IMR-90 (cell line): ENCODE measurements around the gene PIGU. TPM values are rescaled to one million over a fixed set of nuclear protein-coding genes. Genes with fewer than 3 reads are reported as not detected.
A peak's percentile ranks its signal among the peaks of the same experiment; 100 is the strongest.

Experiments
- ATAC-seq: fragments of 200-7000 bp; cut with Tn5 transposase; 2 replicates; pipeline ENCODE4 v1.9.1; 2020; ENCODE audit warnings: low read depth, mild to moderate bottlenecking, moderate library complexity
- BruUV-seq: library from RNA; stranded (reverse); fragments of 400-500 nt; replicated peaks from 2 replicates; lab custom pipeline; 2021; lab: Mats Ljungman, UMichigan
- CTCF ChIA-PET: fragments of 300-600 bp; formaldehyde crosslinking; extraction: SDS; loops from one replicate; lab custom pipeline; 2021; ENCODE audit warnings: antibody characterized with exemption; lab: Yijun Ruan, JAX
- POLR2A ChIA-PET: fragments of 300-600 bp; sonication (Branson Sonifier 250); formaldehyde crosslinking; loops from one replicate; lab custom pipeline; 2022; ENCODE audit warnings: antibody characterized with exemption; ENCODE audit not compliant: unreplicated experiment; lab: Charles Lee
- DNase-seq: peaks from one replicate; pipeline ENCODE4 v3.0.0; 2013
- H2AFZ ChIP-seq: replicated peaks from 2 replicates; pipeline ENCODE3; 2013; ENCODE audit warnings: low read length, mild to moderate bottlenecking; ENCODE audit not compliant: poor library complexity
- H2AK5ac ChIP-seq: 2 replicates; pipeline ENCODE4 v1.6.1; 2013; ENCODE audit warnings: low read depth, low read length, inconsistent platforms
- H2AK9ac ChIP-seq: replicated peaks from 2 replicates; pipeline ENCODE3; 2013; ENCODE audit warnings: mild to moderate bottlenecking, low read depth, low read length, moderate library complexity; ENCODE audit not compliant: poor library complexity
- H2BK120ac ChIP-seq: 2 replicates; pipeline ENCODE4 v1.6.1; 2013; ENCODE audit warnings: low read depth, low read length, inconsistent platforms
- H2BK15ac ChIP-seq: 3 replicates; pipeline ENCODE4 v1.6.1; 2013; ENCODE audit warnings: low read depth, low read length, inconsistent platforms
- H2BK20ac ChIP-seq: 2 replicates; pipeline ENCODE4 v1.6.1; 2013; ENCODE audit warnings: low read depth, mild to moderate bottlenecking, inconsistent platforms, low read length, moderate library complexity
- H2BK5ac ChIP-seq: 2 replicates; pipeline ENCODE4 v1.6.1; 2013; ENCODE audit warnings: mild to moderate bottlenecking, low read depth, low read length, inconsistent platforms; ENCODE audit not compliant: poor library complexity, severe bottlenecking
- H3K14ac ChIP-seq: replicated peaks from 2 replicates; pipeline ENCODE4 v1.6.1; 2013; ENCODE audit warnings: low read depth, low read length, inconsistent platforms
- H3K18ac ChIP-seq: 2 replicates; pipeline ENCODE4 v1.6.1; 2013; ENCODE audit warnings: low read depth, low read length, control low read depth
- H3K23ac ChIP-seq: 2 replicates; pipeline ENCODE4 v1.6.1; 2013; ENCODE audit warnings: low read depth, low read length, inconsistent platforms
- H3K27ac ChIP-seq: 2 replicates; pipeline ENCODE4 v1.5.1; 2013; ENCODE audit warnings: mild to moderate bottlenecking, control low read depth, low read length; ENCODE audit not compliant: insufficient read depth
- H3K27me3 ChIP-seq: 2 replicates; pipeline ENCODE4 v1.6.1; 2013; ENCODE audit warnings: low read length; ENCODE audit not compliant: control insufficient read depth, insufficient read depth
- H3K36me3 ChIP-seq: 2 replicates; pipeline ENCODE4 v1.6.1; 2013; ENCODE audit warnings: low read length, mixed read lengths; ENCODE audit not compliant: control insufficient read depth, insufficient read depth
- H3K4ac ChIP-seq: 2 replicates; pipeline ENCODE4 v1.6.1; 2013; ENCODE audit warnings: low read depth, low read length, inconsistent platforms
- H3K4me1 ChIP-seq: 2 replicates; pipeline ENCODE4 v1.6.1; 2013; ENCODE audit warnings: low read length, mixed read lengths; ENCODE audit not compliant: control insufficient read depth, insufficient read depth
- H3K4me2 ChIP-seq: 2 replicates; pipeline ENCODE4 v1.6.1; 2013; ENCODE audit warnings: low read depth, mild to moderate bottlenecking, control low read depth, low read length, moderate library complexity
- H3K4me3 ChIP-seq: 2 replicates; pipeline ENCODE4 v1.5.1; 2013; ENCODE audit warnings: low read depth, mild to moderate bottlenecking, control low read depth, low read length, moderate library complexity; ENCODE audit not compliant: insufficient read depth
- H3K56ac ChIP-seq: 2 replicates; pipeline ENCODE4 v1.6.1; 2013; ENCODE audit warnings: low read length, inconsistent platforms; ENCODE audit not compliant: insufficient read depth; ENCODE audit errors: extremely low read depth
- H3K79me1 ChIP-seq, 2 experiments: 2 replicates each; pipeline ENCODE4 v1.6.1; 2013; ENCODE audit warnings: low read length in 2 of 2, inconsistent platforms in 1 of 2, low read depth in 1 of 2
- H3K9ac ChIP-seq: 2 replicates; pipeline ENCODE4 v1.6.1; 2013; ENCODE audit warnings: low read depth, low read length, control low read depth
- H3K9me1 ChIP-seq: 2 replicates; pipeline ENCODE4 v1.6.1; 2013; ENCODE audit warnings: low read length, inconsistent platforms; ENCODE audit not compliant: insufficient read depth
- H3K9me3 ChIP-seq: 2 replicates; pipeline ENCODE4 v1.6.1; 2013; ENCODE audit warnings: low read length; ENCODE audit not compliant: control insufficient read depth, insufficient read depth
- H4K20me1 ChIP-seq: 2 replicates; pipeline ENCODE4 v1.6.1; 2013; ENCODE audit warnings: low read length, inconsistent platforms; ENCODE audit not compliant: insufficient read depth
- H4K5ac ChIP-seq: 2 replicates; pipeline ENCODE4 v1.6.1; 2013; ENCODE audit warnings: mild to moderate bottlenecking, low read depth, low read length, control low read depth
- H4K8ac ChIP-seq, 2 experiments: 2 replicates each; pipeline ENCODE4 v1.6.1; 2013; ENCODE audit warnings: low read depth in 2 of 2, low read length in 2 of 2, control low read depth in 1 of 2, inconsistent platforms in 1 of 2
- H4K91ac ChIP-seq: 2 replicates; pipeline ENCODE4 v1.6.1; 2013; ENCODE audit warnings: low read depth, low read length, inconsistent platforms; ENCODE audit not compliant: insufficient read depth
- BHLHE40 ChIP-seq: fragments of 150-350 bp; IDR thresholded peaks from 2 replicates; pipeline ENCODE4 v1.6.1; 2016; ENCODE audit warnings: mild to moderate bottlenecking, low read depth, low read length
- CEBPB ChIP-seq: IDR thresholded peaks from 2 replicates; pipeline ENCODE4 v1.6.1; 2012; ENCODE audit warnings: low read depth, low read length, improper control_type of control experiment
- CHD1 ChIP-seq: IDR thresholded peaks from 2 replicates; pipeline ENCODE4 v1.6.1; 2012; ENCODE audit warnings: low read depth, low read length, improper control_type of control experiment
- CTCF ChIP-seq: conservative IDR thresholded peaks from 2 replicates; pipeline ENCODE4 v1.5.1; 2012; ENCODE audit warnings: mild to moderate bottlenecking, low read depth, low read length, improper control_type of control experiment
- ELK1 ChIP-seq: fragments of 150-350 bp; IDR thresholded peaks from 2 replicates; pipeline ENCODE4 v1.6.1; 2016; ENCODE audit warnings: low read depth, mild to moderate bottlenecking, low read length, moderate library complexity, borderline replicate concordance
- FOS ChIP-seq: fragments of 150-350 bp; IDR thresholded peaks from 2 replicates; pipeline ENCODE4 v1.6.1; 2016; ENCODE audit warnings: low read depth, low read length
- MAFK ChIP-seq: IDR thresholded peaks from 2 replicates; pipeline ENCODE4 v1.6.1; 2012; ENCODE audit warnings: low read depth, low read length, improper control_type of control experiment
- MAZ ChIP-seq: IDR thresholded peaks from 2 replicates; pipeline ENCODE4 v1.6.1; 2012; ENCODE audit warnings: low read depth, mild to moderate bottlenecking, low read length, improper control_type of control experiment, moderate library complexity, borderline replicate concordance
- MXI1 ChIP-seq: IDR thresholded peaks from 2 replicates; pipeline ENCODE4 v1.6.1; 2012; ENCODE audit warnings: low read depth, mild to moderate bottlenecking, low read length, moderate library complexity, borderline replicate concordance
- NFE2L2 ChIP-seq: fragments of 150-350 bp; IDR thresholded peaks from 2 replicates; pipeline ENCODE4 v1.6.1; 2016; ENCODE audit warnings: low read depth, mild to moderate bottlenecking, low read length
- POLR2A ChIP-seq: IDR thresholded peaks from 2 replicates; pipeline ENCODE4 v1.6.1; 2012; ENCODE audit warnings: mild to moderate bottlenecking, low read depth, low read length
- RAD21 ChIP-seq: IDR thresholded peaks from 2 replicates; pipeline ENCODE4 v1.6.1; 2012; ENCODE audit warnings: low read length, improper control_type of control experiment
- RCOR1 ChIP-seq: IDR thresholded peaks from 2 replicates; pipeline ENCODE4 v1.6.1; 2012; ENCODE audit warnings: mild to moderate bottlenecking, low read length, improper control_type of control experiment; ENCODE audit not compliant: insufficient replicate concordance
- RFX5 ChIP-seq: IDR thresholded peaks from 2 replicates; pipeline ENCODE4 v1.8.0; 2012; ENCODE audit warnings: low read depth, mild to moderate bottlenecking, low read length, moderate library complexity
- SMC3 ChIP-seq: fragments of 150-350 bp; IDR thresholded peaks from 2 replicates; pipeline ENCODE4 v1.6.1; 2016; ENCODE audit warnings: low read depth, mild to moderate bottlenecking, antibody characterized with exemption, low read length, moderate library complexity
- USF2 ChIP-seq: fragments of 150-350 bp; IDR thresholded peaks from 2 replicates; pipeline ENCODE4 v1.6.1; 2017; ENCODE audit warnings: mild to moderate bottlenecking, antibody characterized with exemption, low read length, low read depth
- WGBS, 2 experiments: methylation state at CpG; one replicate each; pipeline versions ENCODE4 v1.1.5 to v1.1.7; 2013; ENCODE audit warnings: missing lambda C conversion rate in 2 of 2; ENCODE audit not compliant: insufficient read length in 1 of 2; ENCODE audit errors: extremely low coverage in 2 of 2; 5-methylcytosine and 5-hydroxymethylcytosine counted together
- dilution Hi-C: fragments of 300-500 bp; cut with HindIII; formaldehyde crosslinking; loops from one replicate; pipeline ENCODE4 v1.14.3; 2018; ENCODE audit warnings: low sequenced_read_pairs; ENCODE audit not compliant: unreplicated experiment
- in situ Hi-C: fragments of 300-500 bp; cut with MboI; formaldehyde crosslinking; loops from 3 replicates; pipeline ENCODE4 v1.14.3; 2019; ENCODE audit warnings: low sequenced_read_pairs, inconsistent platforms, mixed read lengths
- intact Hi-C: fragments of 100-400 bp; cut with micrococcal nuclease; formaldehyde crosslinking; loops from 2 replicates; pipeline ENCODE4 v1.10.0; 2022
- polyA plus RNA-seq, 3 experiments: library from polyadenylated mRNA; depleted of rRNA; stranded (reverse); fragments of >200 nt; gene quantifications; 2 replicates each; pipeline ENCODE4 v1.2.3, GENCODE V29; 2012; ENCODE audit warnings: low replicate concordance in 1 of 3
- total RNA-seq: library from RNA; depleted of rRNA; stranded (reverse); fragments of >200 nt; gene quantifications from 2 replicates; pipeline ENCODE4 v1.2.3, GENCODE V29; 2012

Gene PIGU
- total and polyA plus RNA-seq, 2 of the 4 experiments (the other 2 are of a cell fraction): 11.1 to 31.1 TPM

- Histone ChIP-seq H2AFZ (no peak overlapping the region), H3K9me1 (peaks cover 20% of the 10 kb centered on the region), H3K14ac (no peak overlapping the region), H2BK5ac (no peak overlapping the region), H2BK15ac (no peak overlapping the region), H3K27me3 (no peaks in the 10 kb centered on the region), H2AK9ac (no peak overlapping the region), H3K79me1 (no peaks in the 10 kb centered on the region; a peak in 1 of 4 replicates), H4K91ac (no peak overlapping the region; the same call in 1 of the 2 replicates), H3K23ac (no peak overlapping the region), H3K36me3 (0 out of 2 replicates have a peak, but pooled peaks cover 1% of the 10 kb centered on the region), H4K8ac (no peak overlapping the region), H3K18ac (no peak overlapping the region), H3K56ac (no peak overlapping the region), H4K20me1 (no peaks in the 10 kb centered on the region), H3K4me3 (no peak overlapping the region), H2BK20ac (no peak overlapping the region), H2AK5ac (peak overlapping the region; percentile 21; the same call in 1 of the 2 replicates), H3K9ac (no peak overlapping the region), H3K4me1 (peaks cover 17% of the 10 kb centered on the region), H3K4me2 (no peak overlapping the region), H3K9me3 (no peaks in the 10 kb centered on the region), H3K27ac (no peak overlapping the region), H4K5ac (no peak overlapping the region), H2BK120ac (no peak overlapping the region), H3K4ac (0 out of 2 replicates have a peak overlapping the region, but pooled peaks have one; percentile 19)
- CTCF ChIA-PET: interaction anchor here (1.7 to 2.8 kb wide), 2 partner anchors 129 to 191 kb away, joined by 4 to 12 read pairs; no protein-coding TSS in a partner anchor
- 53% methylated on average over 2 of the region's 6 CpGs; no CpG with 5 or more reads in 1 of the 2 experiments for WGBS, 2 experiments
- DNase-seq: no peak
- in situ Hi-C loops: no loop called here
- intact Hi-C loops: loop anchor here (10.0 kb wide), 1 partner anchor 386 kb away; no protein-coding TSS in a partner anchor
- no peak for ATAC-seq
- POLR2A ChIA-PET: no interaction called here
- dilution Hi-C loops: no loop called here
- BruUV-seq: no TSS peak
- TF ChIP-seq RCOR1: no peak
- no peak for TF ChIP-seq BHLHE40
- TF ChIP-seq CEBPB: no peak
- TF ChIP-seq MXI1: no peak
- no peak for TF ChIP-seq RAD21
- TF ChIP-seq ELK1: no peak
- TF ChIP-seq CTCF: no peak
- TF ChIP-seq MAZ: no peak
- no peak for TF ChIP-seq NFE2L2
- TF ChIP-seq RFX5: no peak
- no peak for TF ChIP-seq FOS
- no peak for TF ChIP-seq SMC3
- no peak for TF ChIP-seq USF2
- no peak for TF ChIP-seq POLR2A
- TF ChIP-seq CHD1: no peak
- TF ChIP-seq MAFK: no peak
Observed at GRCh38 chr20:34578521-34578920, 98.4 kb downstream of the PIGU start.
